NT2/D1 (cell line): Measurements from ENCODE around the gene HJV.

ENCODE experiments used
- SUZ12 ChIP-seq: IDR thresholded peaks from 2 replicates; pipeline ENCODE4 v1.6.1; 2011; ENCODE audit not compliant: insufficient read length, insufficient read depth; ENCODE audit errors: extremely low read depth
- YY1 ChIP-seq: IDR thresholded peaks from 2 replicates; pipeline ENCODE4 v1.6.1; 2011; ENCODE audit not compliant: insufficient read length, insufficient read depth
- ZNF274 ChIP-seq: IDR thresholded peaks from 2 replicates; pipeline ENCODE4 v1.6.1; 2011; ENCODE audit warnings: mild to moderate bottlenecking, low read depth, low read length

GRCh38 chr1:145985129-145985501 lies 36.4 kb downstream of the HJV start:
- TF ChIP-seq ZNF274 (no peak), YY1 (no peak), SUZ12 (no peak)
